Activated CD8-positive, alpha-beta memory T cell treated with anti-CD3 and anti-CD28 coated beads, Interleukin-2, amount 50 U/mL, for 1 hour (primary cell): Measurements from ENCODE around the gene COL24A1.
A peak's percentile ranks its signal among the peaks of the same experiment; 100 is the strongest.
"Not testable (repeated sequence)": the region's sequence is repeated elsewhere in the genome, so short reads cannot be mapped to it uniquely, and the experiment has no call there.

ENCODE experiments used
- DNase-seq: peaks from one replicate; pipeline ENCODE4 v3.0.0-alpha.2; 2020; ENCODE audit errors: extremely low read depth

The COL24A1 gene

DNA sequence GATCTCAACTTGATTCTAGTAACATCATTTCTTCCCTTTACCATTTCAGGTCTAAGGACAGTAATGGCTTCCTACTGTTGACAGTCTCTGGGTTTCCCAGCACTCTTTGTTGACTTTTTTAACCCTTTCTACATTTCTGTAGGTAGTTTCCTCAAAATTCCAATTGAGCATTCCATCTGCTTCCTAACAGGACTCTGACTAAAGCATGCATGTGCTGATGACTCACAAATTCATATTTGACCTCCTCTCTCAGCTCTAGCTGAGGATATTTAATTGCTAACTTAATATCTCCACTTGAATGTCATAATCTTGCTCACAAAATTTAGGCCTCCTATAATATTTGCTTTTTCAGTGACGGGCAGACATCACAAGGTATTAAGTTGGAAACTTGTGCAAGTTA, 355.1 kb downstream of the COL24A1 start:
- no peak for DNase-seq

DNA sequence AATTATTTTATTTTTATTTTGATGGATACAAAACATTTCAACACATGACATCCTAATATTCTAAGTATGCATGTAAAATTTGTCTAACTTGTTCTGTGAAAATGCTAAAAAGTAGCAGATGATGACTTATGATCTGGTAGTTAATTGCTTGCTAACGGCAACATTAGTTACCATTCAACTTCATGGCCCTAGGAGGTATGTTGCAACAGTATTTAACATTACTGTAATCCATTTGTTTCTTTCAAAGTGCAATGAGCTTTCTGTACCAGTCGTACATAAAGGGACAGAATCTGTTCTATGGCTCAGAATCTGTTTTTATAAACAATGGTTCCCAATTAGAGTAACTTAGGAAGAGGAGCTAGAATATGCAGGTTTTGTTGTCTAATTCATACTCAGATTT, 356.8 kb downstream of the COL24A1 start:
- no peak for DNase-seq

DNA sequence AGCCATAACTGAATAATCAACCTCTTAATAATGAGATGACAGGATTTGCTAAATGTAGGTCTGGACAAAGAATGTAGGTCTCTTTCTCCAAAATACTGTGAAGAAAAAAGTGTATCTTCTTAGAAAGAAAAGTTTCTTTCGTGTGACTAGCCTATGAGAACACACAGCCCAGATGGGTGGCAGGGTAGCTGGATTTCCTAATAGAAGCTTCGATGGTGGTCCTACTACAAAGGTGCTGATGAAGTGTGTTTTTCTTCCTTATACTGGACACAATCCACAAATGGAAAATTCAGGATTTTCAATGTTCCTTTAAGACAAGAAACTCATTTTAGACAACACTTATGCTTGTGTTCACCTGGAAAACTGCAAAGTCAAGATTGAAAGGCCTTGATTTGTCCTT, 358.2 kb downstream of the COL24A1 start:
- DNase-seq = no peak

DNA sequence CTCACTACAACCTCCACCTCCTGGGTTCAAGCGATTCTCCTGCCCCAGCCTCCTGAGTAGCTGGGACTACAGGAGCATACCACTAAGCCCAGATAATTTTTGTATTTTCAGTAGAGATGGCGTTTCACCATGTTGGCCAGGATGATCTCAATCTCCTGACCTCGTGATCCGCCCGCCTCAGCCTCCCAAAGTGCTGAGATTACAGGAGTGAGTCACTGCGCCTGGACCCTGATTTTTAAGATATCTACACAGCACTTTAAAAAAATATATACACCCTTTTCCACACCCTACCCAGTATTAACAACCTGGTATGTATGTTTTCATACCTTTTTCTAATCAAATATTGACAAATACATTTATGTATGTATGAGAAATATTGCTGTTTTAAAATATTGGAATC, 379.6 kb downstream of the COL24A1 start:
- DNase-seq = not testable (repeated sequence)

DNA sequence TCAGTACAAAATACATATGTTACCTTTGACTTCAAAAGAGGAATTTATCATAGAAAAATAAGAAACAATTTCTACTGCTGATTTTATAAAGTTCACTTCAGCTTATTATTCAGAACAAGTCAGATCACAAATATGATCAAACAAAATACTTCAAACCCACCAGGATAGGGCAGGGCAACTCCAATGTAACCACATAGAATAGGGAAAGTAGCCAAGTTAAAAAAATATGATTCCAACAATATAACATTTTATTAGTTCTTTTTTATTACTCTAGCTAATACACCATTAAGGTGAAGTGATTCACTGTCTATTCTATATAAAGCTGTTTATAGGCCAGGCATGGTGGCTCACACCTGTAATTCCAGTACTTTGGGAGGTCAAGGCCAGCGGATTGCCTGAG, 393.8 kb downstream of the COL24A1 start:
- no peak for DNase-seq

DNA sequence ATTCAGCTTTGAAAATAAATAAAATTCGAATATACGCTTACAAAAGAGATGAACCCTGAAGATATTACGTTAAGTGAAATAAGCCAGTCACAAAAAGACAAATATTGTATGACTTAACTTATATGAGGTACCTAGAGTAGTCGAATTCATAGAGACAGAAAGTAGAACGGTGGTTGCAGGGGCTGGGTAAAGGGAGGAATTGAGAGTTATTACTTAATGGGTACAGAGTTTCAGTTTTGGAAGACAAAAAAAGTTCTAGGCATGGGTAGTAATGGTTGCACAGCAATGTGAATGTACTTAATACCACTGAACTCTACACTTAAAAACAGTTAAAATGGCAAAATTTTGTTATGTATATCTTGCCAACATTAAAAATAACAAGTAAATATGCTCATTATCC, 399.7 kb downstream of the COL24A1 start:
- no peak for DNase-seq

DNA sequence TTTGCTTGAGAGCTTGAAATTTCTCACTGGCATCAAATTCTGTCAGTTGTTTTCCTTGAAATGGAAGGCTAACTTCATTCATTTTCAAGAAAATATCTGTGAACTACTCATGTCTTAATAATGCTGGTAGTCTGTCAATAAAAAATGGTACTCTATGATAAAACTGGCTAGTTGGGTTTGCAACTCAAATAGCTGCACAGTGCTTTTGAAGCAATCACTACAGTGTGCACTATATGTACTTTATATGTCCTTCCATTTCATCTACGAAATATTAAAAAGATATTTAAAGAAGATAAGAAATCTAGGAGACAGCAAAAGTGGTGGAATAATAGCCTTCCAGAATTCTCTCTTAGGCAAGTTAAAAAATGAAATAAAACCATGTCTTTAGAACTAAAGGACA, 408.5 kb downstream of the COL24A1 start:
- no peak for DNase-seq

DNA sequence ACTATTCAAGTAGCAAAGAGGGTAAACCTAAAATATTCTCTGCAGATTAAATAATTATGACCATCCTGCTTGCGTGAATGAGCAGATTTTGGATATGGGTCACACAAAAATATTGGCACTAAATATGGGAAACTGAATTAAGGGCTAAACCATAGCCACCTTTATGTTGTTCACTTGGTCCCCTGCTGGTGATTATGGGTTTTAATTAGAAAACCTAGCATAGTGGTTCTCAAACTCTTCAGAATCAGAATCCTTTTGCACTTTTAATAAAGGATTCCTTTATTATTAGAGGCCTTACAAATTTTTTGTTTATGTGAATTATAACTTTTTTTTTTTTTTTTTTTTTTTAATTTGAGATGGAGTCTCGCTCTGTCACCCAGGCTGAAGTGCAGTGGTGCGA, 409.8 kb downstream of the COL24A1 start:
- no peak for DNase-seq

DNA sequence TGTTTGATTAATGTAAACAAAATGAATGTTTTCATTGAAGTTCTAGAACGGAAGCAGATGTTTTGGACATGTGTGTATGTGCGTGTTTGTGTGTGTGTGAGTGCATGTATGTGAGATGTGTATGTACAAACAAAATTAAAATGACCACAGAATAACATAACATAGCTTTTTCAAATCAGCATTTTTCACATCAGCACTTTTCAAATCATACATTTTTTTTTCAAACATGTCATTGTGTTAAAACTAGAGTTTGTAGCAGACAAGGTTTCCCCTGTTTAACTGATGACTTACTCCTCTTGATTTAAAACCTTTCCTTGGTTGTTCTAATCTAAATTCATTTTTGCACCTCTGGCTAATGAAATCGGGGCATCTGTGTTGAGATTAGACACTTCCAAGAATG, 412.8 kb downstream of the COL24A1 start:
- DNase-seq = no peak

DNA sequence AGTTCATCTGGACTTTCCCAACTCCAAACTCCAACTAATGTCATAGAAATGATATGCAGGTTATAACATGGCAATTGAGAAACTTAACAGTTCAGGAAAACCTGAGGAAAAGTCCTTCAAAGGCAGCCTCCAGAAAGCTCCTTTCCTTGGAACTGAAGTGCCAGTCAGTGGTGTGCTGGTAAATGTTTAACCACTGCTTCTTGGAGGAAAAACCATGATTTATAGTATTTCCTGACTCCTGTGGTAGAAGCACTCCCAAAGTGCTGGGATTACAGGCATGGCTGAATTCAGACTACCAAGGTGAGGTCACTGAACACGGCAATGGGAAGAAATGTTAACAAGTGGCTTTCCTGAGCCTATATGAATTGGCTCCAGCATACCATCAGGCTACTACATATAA, 421.6 kb downstream of the COL24A1 start:
- no peak for DNase-seq

DNA sequence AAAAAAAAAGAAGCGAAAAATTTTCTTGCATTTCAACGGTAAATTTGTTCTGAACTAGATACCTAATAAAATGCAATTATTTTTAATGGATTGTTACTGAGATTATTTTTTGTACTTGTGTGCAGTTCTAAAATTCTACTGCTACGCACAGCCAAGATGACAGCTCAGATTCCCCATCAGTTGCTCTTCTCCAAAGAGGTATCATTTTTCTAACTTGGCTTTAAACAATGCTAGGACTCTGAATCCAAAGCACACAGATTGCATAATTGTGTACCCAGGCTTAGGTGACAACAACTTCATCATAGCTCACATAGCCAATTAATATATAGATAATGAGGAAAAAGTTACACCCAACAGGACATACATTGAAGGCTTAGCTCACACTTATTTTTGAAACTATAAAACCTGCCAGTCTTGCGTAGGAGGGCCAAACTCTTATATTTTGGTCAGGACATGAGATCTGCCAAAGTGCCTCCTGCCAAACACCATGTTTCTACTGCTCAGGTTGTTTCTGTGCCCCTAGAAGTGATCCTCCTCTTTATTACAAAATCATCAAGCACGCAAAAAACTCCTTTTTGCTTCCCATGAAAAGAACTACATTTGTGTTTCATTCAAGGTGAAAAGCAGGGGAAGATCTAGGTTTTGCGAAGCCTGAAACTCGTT, 437.8 kb downstream of the COL24A1 start:
- DNase-seq = no peak

DNA sequence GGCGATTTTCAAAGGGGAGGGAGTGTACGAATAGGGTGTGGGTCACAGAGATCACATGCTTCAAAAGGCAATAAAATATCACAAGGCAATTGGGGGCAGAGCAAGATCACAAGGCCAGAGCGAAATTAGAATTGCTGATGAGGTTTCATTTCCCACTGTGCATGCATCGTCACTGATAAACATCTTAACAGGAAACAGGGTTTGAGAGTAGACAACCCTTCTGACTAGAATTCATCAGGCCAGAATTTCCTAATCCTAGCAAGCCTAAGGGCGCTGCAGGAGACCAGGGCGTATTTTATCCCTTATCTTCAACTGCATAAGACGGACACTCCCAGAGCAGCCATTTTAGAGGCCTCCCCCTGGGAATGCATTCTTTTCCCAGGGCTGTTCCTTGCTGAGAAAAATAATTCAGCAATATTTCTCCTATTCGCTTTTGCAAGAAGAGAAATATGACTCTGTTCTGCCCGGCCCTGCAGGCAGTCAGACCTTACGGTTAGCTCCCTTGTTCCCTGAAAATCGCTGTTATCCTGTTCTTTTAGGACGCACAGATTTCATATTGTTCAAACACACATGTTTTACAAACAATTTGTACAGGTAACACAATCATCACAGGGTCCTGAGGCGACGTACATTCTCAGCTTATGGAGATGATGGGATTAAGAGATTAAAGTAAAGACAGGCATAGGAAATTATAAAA, 442.0 kb downstream of the COL24A1 start:
- DNase-seq = not testable (repeated sequence)

DNA sequence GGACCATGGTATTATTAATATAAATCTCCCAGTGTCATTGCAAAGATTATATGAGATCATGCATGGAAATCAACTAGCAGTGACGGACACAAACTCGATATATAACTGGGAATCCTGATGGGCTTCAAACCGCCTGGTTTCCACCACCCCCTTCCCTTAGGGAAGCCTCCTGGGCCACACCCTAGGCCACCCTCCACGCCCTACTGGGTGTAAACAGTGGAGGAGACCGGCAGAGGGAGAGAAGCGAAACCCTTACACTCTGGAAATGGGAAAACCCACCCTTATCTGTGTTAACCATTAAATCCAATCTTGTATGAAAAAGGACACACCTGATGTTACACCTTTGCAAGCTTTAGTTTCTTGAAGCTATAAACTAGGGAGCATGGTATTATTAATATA, 447.7 kb downstream of the COL24A1 start:
- DNase-seq = no peak

DNA sequence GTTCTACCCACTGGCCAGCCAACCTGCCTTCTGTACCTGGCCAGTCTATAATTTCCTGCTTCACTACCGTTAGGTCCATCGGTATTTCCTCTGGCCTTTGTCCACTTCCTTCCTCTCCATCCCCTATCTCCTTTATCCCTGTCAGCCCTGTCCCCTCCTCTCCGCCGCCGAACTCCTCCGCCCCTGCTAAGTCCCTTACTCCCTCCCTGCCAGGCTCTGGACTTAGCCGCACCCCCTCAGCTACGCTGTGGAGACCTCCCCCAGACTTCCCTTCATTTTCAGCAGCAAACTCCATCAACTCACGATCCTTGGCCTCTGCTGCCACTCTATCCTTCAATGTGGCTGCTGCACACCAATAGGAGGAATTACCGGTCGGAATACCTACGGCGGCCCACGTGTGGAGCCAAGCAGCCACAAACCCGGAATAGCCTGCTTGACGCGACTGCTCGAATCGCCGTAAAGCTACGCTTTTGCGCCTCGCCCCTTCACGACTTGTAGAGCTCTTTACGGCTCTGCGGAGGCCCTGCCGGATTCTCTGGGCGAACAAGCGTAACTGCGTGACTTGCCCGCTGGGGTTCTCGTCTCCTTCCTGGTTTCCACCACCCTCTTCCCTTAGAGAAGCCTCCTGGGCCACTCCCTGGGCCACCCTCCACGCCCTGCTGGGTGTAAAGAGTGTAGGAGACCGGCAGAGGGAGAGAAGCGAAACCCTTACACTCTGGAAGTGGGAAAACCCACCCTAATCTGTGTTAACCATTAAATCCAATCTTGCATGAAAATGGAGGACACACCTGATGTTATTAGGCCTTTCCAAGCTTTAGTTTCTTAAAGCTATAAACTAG, 448.4 kb downstream of the COL24A1 start, which contains the start of gene ZNHIT6:
Gene ZNHIT6, minus strand, starts transcription at position 444 of the 839 bp plus-strand sequence. Its CDS starts 149 bp downstream, at position 295.
- DNase-seq = peak; percentile 71

DNA sequence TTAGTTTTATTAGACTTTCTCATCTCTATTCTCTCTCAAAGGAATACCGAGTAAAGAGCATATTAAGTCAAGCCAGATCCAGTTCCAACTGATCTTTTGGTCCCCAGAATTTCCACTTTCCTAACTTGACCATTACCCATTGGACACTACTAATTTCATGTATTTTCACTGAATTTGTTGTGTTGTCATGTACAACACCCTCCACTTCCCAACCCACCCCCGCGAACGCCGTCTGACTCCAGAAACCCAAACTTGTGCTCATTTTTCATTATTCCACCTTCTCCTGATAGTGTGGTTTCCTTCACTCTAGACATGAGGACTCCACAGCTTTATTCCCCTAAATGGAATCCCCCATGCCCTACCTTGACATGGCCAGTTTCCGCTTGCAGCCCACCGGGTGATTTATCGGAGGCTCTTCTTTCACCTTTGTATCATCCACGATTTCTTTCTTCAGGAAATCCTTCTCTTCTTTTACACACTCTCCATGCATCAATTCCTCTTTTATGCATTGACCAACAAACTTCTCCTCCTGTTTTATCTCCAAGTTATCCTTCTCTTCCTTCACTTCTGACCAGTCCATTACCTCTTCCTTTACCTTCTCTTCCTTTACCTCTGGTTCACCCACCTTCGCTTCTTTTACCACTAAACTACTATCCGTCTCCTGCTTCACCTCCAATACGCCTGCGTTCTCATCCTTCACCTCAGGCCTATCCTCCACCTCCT, 449.1 kb downstream of the COL24A1 start:
- no peak for DNase-seq

DNA sequence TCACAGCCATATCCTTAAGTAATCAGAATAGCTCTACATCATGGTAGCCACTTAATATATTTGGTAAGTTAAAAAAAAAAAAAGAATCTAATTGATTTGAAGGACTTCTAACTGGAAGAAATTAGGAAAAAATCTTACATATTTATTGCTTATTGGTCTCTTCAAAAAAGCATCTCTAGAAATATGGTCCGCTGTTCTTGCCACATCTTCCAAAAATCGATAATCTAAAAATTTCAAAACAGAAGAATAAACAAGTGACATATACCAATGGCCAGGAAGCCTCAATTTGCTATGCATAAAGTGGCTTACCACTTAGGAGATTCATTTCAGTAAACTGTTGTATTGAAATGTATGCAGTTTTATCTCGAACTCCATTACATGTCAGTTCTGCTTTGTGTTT, 450.6 kb downstream of the COL24A1 start:
- no peak for DNase-seq

DNA sequence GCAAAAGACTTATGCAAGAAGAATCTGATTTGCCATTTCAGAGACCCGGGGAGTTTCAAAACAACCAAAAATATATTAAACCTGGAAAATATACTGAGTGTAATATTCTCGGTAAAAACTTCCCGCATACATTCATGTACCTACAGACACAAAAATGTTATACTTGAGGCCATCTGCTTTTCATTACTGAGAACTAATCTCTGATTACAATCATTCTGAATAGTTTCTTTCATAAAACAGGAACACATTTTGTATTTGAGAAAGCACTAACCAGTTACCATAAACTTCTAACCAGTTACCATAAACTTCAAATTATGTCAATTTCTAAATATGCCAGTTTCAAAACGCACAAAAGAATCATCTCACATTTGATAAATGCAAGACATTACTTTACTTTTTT, 456.1 kb downstream of the COL24A1 start:
- DNase-seq = no peak

DNA sequence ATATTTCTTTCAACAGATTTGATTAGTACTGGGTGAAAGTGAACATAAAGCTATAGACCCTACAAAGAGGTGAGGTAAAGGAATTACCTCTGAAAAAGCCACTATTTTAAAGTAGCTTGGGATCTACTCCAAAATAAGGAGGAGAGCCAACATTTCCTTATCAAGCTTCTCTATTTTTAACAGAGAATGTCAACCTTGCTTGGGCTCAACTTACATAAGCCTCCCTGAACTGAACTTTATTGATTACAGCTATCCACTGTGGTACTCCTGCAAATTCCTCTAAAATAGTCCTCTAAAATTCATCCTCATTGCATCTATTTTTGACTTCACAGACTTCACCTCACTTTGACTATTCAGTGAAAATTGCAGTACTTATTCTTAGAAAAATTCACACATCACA, 458.7 kb downstream of the COL24A1 start:
- no peak for DNase-seq

DNA sequence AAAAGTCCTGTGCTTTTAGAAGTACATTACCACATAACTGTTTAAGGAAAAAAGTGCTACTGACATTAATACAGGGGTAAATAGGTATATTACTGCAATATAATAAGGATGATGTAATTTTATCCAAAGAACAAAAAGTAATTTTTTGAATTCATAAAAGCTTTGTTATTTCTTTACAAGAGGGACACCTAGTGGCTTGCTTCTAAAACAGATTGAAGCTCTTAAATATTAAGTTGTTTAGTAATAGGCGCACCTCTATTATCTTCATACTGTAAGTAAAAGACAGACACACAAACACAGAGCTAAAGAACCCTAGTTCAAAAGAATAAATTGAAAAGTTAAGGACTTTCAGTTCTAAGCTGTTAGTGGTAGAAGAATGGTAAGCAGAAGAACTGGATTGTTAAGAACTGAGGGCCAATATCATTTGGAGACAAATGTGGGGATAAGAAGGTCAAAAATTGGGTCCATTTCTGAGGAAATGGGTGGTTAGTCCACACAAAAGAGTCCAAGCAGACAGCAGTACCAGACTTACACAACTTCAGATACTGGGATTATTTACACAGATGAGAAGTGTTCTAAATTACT, 463.8 kb downstream of the COL24A1 start:
- no peak for DNase-seq

DNA sequence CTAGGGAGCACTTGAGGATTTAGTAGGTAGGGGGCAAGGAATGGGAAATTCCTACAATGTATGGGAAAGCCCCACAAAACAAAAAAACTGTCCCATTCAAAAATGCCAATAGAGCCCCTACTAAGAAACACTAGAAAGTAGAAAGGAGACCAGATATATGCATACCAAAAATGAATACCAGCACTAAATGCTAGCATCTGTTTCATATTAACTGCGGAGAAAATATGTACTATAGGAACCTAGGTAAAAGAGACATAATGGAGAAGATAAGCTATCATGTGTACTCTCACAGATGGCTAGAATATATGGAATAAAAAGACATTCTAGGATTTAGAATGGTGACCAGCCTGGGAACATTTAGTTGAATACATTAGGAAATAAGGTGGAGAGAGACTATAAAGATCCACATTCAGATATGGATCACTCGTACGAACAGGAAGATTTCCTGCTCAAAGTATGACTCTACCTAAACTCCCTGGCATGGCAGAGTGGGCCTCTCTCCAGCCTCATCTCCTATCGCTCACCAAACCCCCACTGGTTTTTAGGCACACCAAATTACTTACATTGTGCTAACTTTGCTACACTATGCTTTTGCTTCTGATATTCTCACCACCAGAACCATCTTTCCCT, 466.7 kb downstream of the COL24A1 start:
- DNase-seq = no peak
